Prostate gland (tissue), 2 donors: ENCODE data around the gene DENND4B.

Source experiments
- POLR2AphosphoS5 ChIP-seq: sonication (generic); formaldehyde crosslinking; IDR thresholded peaks from one replicate; pipeline ENCODE4 v1.6.1; 2017; ENCODE audit warnings: antibody characterized with exemption
- TF ChIP-seq, protein P1 (sequence below), 4 experiments: fragments of 200-600 bp in 2 of 4; fragments of 450-650 bp in 2 of 4; sonication (generic) in 2 of 4; IDR thresholded peaks; 1 replicate in 3 of 4; 2 replicates in 1 of 4; pipeline ENCODE4 v1.5.1; 2016 to 2019; ENCODE audit warnings: antibody characterized with exemption in 4 of 4, mild to moderate bottlenecking in 2 of 4, moderate library complexity in 2 of 4

DNA sequence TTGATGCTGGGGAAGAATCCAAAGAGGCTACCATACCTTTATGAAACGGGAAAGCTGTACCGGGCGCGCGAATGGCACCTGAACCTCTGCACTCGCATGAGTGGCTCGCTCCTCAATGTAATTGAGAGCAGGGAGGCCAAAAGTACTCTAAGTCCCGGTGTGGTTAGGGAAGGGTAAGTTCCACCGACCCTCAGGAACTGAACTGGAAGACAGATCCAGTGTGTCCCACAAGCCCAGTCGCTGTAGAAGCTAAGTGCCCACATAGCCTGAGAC, 24.8 kb downstream of the DENND4B start:
- TF ChIP-seq, protein P1, sequence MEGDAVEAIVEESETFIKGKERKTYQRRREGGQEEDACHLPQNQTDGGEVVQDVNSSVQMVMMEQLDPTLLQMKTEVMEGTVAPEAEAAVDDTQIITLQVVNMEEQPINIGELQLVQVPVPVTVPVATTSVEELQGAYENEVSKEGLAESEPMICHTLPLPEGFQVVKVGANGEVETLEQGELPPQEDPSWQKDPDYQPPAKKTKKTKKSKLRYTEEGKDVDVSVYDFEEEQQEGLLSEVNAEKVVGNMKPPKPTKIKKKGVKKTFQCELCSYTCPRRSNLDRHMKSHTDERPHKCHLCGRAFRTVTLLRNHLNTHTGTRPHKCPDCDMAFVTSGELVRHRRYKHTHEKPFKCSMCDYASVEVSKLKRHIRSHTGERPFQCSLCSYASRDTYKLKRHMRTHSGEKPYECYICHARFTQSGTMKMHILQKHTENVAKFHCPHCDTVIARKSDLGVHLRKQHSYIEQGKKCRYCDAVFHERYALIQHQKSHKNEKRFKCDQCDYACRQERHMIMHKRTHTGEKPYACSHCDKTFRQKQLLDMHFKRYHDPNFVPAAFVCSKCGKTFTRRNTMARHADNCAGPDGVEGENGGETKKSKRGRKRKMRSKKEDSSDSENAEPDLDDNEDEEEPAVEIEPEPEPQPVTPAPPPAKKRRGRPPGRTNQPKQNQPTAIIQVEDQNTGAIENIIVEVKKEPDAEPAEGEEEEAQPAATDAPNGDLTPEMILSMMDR (IDR thresholded peaks at IDR 0.05): no peak
- TF ChIP-seq POLR2AphosphoS5: no peak
